Left ventricle myocardium inferior (tissue), 1 donor: Measurements from ENCODE around the gene THSD4. TPM values are rescaled to one million over a fixed set of nuclear protein-coding genes. Genes with fewer than 3 reads are reported as not detected.

Source experiments
- DNase-seq: peaks from one replicate; pipeline ENCODE4 v3.0.0-alpha.2; 2020
- H3K27ac ChIP-seq: fragments of 200-600 bp; replicated peaks from 2 replicates; pipeline ENCODE4 v1.8.0; 2021
- H3K27me3 ChIP-seq: fragments of 200-600 bp; 2 replicates; pipeline ENCODE4 v1.8.0; 2021; ENCODE audit warnings: low read depth
- H3K36me3 ChIP-seq: fragments of 200-600 bp; 2 replicates; pipeline ENCODE4 v1.8.0; 2021
- H3K4me1 ChIP-seq: fragments of 200-600 bp; 2 replicates; pipeline ENCODE4 v1.8.0; 2021
- H3K4me3 ChIP-seq: fragments of 200-600 bp; 2 replicates; pipeline ENCODE4 v1.8.0; 2021; ENCODE audit warnings: mild to moderate bottlenecking, moderate library complexity
- H3K9me3 ChIP-seq: fragments of 200-600 bp; replicated peaks from 2 replicates; pipeline ENCODE4 v1.8.0; 2021
- intact Hi-C: fragments of 100-400 bp; cut with micrococcal nuclease; formaldehyde crosslinking; loops from one replicate; pipeline ENCODE4 v1.11.0; 2022
- total RNA-seq: library from RNA; stranded (reverse); fragmentation: NEBNext Ultra II Directional; extraction: Animal tissue kit (Norgen Biotek cat#: 25700); gene quantifications from one replicate; pipeline ENCODE4 v1.2.1, GENCODE V29; 2021
- TF ChIP-seq, protein P1 (sequence below): fragments of 200-600 bp; IDR thresholded peaks from 2 replicates; pipeline ENCODE4 v1.8.0; 2021; ENCODE audit warnings: antibody characterized with exemption, mild to moderate bottlenecking, borderline replicate concordance
- donor health status: DM: no; HTN: yes; CAD: no; lungs with severe emphysema.

Gene THSD4
- total RNA-seq, 1 donor from 2014 or later = 95.8 TPM

DNA sequence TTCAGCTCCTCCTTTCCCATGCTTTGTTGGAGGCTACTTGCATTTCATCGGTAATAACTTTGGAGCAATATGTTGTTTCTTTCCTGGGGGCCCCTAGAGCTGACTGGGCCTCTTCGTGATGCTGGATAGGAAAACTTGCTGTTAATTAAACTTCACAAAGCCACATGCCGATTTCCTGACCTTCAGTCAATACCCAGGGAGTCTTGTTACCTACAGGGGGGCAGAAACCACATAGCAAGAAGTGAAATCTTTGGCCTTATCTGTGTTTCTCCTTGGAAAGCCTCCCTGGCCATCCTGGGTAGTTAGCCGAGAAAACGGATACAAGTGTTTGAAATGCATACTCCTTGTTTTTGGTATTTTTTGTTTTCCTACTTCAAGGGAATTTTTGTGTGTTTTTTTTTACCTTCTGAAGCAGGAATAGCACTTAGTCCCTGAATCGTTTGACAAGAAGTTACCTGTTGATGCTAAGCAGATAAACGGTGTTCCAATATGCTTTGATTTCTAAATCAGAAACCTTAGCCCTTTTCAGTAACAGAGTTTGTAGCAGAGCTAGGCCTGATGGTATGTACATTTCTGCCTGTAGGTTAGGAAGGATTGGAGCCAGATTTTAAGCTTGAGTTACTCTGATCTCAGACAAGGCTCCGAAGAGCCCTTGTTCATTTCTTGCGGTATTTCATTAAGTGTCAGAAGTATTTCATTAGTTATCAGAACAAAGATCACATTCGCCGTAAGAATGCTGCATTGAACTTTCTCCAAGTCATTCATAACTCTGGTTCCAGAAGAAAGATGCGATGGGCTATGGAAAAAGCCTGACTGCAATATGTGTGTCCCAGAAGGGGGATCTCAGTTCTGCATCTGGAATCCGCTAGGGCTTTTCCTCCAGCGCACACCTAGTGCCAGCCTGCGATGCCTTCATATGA is 111.5 kb downstream of the THSD4 start:
- peak overlapping the region; percentile 11 for H3K27ac ChIP-seq
- no peaks in the 10 kb centered on the region for H3K27me3 ChIP-seq
- no peaks in the 10 kb centered on the region for H3K9me3 ChIP-seq
- intact Hi-C loops = no loop called here
- H3K4me1 ChIP-seq = peaks cover 52% of the 10 kb centered on the region
- no peaks in the 10 kb centered on the region for H3K36me3 ChIP-seq
- no peak overlapping the region for H3K4me3 ChIP-seq
- DNase-seq = no peak
- TF ChIP-seq, protein P1, sequence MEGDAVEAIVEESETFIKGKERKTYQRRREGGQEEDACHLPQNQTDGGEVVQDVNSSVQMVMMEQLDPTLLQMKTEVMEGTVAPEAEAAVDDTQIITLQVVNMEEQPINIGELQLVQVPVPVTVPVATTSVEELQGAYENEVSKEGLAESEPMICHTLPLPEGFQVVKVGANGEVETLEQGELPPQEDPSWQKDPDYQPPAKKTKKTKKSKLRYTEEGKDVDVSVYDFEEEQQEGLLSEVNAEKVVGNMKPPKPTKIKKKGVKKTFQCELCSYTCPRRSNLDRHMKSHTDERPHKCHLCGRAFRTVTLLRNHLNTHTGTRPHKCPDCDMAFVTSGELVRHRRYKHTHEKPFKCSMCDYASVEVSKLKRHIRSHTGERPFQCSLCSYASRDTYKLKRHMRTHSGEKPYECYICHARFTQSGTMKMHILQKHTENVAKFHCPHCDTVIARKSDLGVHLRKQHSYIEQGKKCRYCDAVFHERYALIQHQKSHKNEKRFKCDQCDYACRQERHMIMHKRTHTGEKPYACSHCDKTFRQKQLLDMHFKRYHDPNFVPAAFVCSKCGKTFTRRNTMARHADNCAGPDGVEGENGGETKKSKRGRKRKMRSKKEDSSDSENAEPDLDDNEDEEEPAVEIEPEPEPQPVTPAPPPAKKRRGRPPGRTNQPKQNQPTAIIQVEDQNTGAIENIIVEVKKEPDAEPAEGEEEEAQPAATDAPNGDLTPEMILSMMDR = no peak

DNA sequence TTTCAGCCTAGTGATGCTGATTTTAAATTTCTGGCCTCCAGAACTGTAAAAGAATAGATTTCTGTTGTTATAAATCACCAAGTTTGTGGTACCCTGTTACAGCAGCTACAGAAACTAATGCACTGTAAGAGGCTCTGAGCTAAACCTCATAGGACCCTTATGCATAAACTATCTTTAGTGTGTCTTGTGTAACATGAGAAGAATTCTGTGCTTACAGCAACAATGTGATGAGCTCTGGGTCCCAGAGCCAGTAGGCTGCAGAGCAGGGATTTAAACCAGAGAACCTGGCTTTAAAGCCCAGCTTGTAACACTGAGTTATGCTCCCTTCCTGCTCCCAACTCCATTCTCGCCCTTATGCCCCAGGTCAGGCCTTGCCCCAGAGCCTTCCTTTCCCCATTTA is 113.1 kb downstream of the THSD4 start:
- TF ChIP-seq, protein P1 = no peak
- Histone ChIP-seq H3K27ac (peak overlapping the region; percentile 16), H3K36me3 (no peaks in the 10 kb centered on the region), H3K27me3 (no peaks in the 10 kb centered on the region), H3K4me3 (no peak overlapping the region), H3K9me3 (no peaks in the 10 kb centered on the region), H3K4me1 (peaks cover 45% of the 10 kb centered on the region)
- intact Hi-C loops = no loop called here
- DNase-seq = no peak

DNA sequence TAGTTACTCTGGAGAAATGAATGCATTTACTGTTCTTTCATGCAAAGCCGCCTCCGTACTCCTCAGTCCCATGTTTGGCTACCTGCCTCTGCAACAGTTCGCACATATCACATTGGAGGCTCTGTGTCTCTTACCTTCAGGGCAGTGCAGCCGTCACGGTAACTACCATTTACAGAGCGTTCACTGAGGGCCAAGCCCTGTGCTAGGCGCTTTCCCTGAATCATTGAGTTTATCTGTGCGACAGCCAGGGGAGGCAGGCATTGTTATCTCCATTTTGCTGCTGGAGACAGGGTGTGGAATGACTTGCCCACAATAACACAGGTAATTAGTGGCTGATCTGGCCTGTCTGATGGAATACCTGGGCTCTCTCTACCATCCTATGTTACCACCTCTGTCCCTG is 115.0 kb downstream of the THSD4 start:
- H3K36me3 ChIP-seq = no peaks in the 10 kb centered on the region
- H3K27me3 ChIP-seq = no peaks in the 10 kb centered on the region
- H3K27ac ChIP-seq = no peak overlapping the region
- TF ChIP-seq, protein P1 = no peak
- DNase-seq = no peak
- no peaks in the 10 kb centered on the region for H3K9me3 ChIP-seq
- intact Hi-C loops = no loop called here
- H3K4me3 ChIP-seq = no peak overlapping the region
- peaks cover 47% of the 10 kb centered on the region for H3K4me1 ChIP-seq

DNA sequence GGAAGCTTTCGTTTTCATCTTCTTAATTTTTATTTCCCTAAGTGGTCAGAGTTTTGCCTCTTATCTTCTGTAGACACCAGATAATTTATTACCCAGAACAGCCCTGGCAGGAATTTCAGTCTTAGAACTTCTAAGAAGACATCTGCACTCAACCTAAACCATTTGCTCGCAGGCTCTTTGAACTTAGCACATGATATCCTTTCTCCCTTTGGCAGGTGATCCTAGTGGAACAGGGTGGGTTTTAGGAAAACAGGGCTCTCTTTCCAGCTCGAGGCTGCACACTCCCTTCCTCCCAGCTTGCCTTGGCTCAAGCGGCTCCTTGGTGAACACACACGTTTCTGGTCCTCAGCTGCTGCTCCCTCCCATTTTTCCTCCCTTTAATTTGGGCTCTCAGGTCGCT is 116.5 kb downstream of the THSD4 start:
- intact Hi-C loops = no loop called here
- no peaks in the 10 kb centered on the region for H3K9me3 ChIP-seq
- no peaks in the 10 kb centered on the region for H3K36me3 ChIP-seq
- H3K27me3 ChIP-seq = no peaks in the 10 kb centered on the region
- H3K4me1 ChIP-seq = peaks cover 47% of the 10 kb centered on the region
- H3K4me3 ChIP-seq = no peak overlapping the region
- DNase-seq = no peak
- TF ChIP-seq, protein P1 = no peak
- no peak overlapping the region for H3K27ac ChIP-seq

DNA sequence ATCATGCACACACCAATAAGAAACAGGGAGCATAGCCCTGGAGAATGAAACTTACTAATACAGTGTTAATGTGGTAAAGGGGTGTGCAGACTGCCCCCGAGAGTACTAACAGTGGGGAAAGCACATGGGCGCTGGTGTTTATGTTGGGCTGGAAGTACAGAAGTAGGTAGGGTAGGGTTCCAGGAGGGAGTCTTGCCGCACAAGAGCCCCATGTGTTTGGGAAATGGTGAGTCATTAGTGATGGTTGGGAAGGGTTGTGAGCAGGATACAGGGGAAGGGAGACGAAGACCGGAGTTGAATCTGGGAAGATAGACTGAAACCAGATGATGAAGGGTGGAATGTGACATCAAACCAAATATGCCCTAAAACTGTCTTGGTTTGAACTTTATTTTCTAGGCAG is 117.1 kb downstream of the THSD4 start:
- TF ChIP-seq, protein P1 = no peak
- no peaks in the 10 kb centered on the region for H3K27me3 ChIP-seq
- no peak overlapping the region for H3K4me3 ChIP-seq
- H3K27ac ChIP-seq = no peak overlapping the region
- peaks cover 51% of the 10 kb centered on the region for H3K4me1 ChIP-seq
- DNase-seq = no peak
- intact Hi-C loops = no loop called here
- H3K36me3 ChIP-seq = no peaks in the 10 kb centered on the region
- H3K9me3 ChIP-seq = no peaks in the 10 kb centered on the region
